Left renal pelvis (tissue), 4 donors: ENCODE data around the gene ZNRF4. TPM values are rescaled to one million over a fixed set of nuclear protein-coding genes. Genes with fewer than 3 reads are reported as not detected.
"Not testable (repeated sequence)": the region's sequence is repeated elsewhere in the genome, so short reads cannot be mapped to it uniquely, and the experiment has no call there.

Experiments
- DNase-seq, 4 donors: peaks; one replicate each; pipeline ENCODE4 v3.0.0-alpha.2; 2013; ENCODE audit warnings: low read depth in 4 of 4, low spot score in 3 of 4
- polyA plus RNA-seq, 4 donors: library from polyadenylated mRNA; unstranded; fragments of 120-200 nt; gene quantifications; one replicate each; pipeline ENCODE4 v1.2.1, GENCODE V29; 2013; ENCODE audit not compliant: insufficient read length in 4 of 4

The ZNRF4 gene, protein sequence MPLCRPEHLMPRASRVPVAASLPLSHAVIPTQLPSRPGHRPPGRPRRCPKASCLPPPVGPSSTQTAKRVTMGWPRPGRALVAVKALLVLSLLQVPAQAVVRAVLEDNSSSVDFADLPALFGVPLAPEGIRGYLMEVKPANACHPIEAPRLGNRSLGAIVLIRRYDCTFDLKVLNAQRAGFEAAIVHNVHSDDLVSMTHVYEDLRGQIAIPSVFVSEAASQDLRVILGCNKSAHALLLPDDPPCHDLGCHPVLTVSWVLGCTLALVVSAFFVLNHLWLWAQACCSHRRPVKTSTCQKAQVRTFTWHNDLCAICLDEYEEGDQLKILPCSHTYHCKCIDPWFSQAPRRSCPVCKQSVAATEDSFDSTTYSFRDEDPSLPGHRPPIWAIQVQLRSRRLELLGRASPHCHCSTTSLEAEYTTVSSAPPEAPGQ
- polyA plus RNA-seq = not detected

DNA sequence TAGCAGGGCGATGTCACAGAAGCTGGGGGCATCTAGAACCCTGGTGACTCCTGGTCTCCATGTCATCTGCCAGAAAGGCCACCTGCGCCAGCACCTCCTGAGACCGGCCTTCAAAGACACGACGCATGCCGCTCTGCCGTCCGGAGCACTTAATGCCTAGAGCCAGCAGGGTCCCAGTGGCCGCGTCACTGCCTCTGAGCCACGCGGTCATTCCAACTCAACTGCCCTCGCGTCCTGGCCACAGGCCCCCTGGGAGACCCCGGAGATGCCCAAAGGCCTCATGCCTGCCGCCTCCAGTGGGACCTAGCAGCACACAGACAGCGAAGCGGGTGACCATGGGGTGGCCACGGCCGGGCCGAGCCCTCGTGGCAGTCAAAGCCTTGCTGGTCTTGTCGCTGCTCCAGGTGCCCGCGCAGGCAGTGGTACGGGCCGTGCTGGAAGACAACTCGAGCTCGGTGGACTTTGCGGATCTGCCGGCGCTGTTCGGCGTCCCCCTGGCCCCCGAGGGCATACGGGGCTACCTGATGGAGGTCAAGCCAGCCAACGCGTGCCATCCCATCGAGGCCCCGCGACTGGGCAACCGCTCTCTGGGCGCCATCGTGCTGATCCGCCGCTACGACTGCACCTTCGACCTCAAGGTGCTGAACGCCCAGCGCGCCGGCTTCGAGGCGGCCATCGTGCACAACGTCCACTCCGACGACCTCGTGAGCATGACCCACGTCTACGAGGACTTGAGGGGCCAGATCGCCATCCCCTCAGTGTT lies at the start of gene ZNRF4:
ZNRF4 (plus strand) TSS at position 51 of the 763 bp plus-strand sequence; CDS start at position 126, 75 bp downstream.
- no peak for DNase-seq

DNA sequence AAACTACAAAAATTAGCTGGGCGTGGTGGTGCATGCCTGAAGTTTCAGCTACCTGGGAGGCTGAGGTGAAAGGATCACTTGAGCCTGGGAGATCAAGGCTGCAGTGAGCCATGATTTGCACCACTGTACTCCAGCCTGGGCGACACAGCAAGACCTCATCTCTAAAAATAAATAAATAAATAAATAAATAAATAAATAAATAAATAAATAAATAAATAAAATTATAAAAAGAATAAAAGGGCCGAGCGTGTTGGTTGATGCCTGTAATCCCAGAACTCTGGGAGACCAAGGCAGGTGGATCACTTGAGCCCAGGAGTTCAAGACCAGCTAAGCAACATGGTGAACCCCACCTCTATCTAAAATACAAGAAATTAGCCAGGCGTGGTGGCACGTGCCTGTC lies 49.0 kb upstream of the ZNRF4 start:
- DNase-seq = not testable (repeated sequence)

DNA sequence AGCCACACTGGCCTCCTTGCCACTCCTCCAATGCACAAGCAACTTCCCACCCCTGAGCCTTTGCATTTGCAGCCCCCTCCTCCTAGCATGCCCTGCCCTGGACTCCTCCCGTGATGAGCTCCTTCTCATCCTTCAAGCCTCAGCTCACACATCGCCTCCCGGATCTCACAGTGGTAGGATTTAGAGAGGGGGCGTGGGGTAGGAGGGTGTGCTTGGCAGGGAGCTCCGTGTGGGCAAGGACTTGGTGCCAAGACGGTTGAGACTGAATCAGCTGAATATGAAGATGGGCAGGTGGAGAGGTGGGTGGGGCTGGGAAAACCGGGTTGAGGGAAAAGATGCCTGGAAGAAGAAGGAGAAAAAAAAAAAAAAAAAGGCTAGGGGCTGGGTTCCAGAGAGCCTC lies 48.4 kb upstream of the ZNRF4 start:
- no peak for DNase-seq

DNA sequence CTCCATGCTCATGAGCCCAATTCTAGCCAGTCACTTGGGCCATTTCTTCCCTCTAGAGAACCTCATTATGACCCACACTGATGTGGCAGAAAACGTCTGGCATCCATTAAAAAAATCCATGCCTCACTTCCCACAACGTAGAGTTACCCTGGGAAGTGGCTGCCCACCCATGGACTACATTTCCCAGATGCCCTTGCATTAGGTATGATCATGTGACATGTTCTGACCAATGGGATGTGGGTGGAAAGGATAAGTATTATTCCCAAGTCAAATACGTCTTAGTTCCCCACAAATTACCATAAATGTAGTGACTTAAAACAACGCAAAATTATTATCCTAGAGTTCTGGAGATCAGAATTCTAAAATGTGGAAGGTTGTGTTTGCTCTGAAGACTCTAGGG lies 47.9 kb upstream of the ZNRF4 start:
- no peak for DNase-seq

DNA sequence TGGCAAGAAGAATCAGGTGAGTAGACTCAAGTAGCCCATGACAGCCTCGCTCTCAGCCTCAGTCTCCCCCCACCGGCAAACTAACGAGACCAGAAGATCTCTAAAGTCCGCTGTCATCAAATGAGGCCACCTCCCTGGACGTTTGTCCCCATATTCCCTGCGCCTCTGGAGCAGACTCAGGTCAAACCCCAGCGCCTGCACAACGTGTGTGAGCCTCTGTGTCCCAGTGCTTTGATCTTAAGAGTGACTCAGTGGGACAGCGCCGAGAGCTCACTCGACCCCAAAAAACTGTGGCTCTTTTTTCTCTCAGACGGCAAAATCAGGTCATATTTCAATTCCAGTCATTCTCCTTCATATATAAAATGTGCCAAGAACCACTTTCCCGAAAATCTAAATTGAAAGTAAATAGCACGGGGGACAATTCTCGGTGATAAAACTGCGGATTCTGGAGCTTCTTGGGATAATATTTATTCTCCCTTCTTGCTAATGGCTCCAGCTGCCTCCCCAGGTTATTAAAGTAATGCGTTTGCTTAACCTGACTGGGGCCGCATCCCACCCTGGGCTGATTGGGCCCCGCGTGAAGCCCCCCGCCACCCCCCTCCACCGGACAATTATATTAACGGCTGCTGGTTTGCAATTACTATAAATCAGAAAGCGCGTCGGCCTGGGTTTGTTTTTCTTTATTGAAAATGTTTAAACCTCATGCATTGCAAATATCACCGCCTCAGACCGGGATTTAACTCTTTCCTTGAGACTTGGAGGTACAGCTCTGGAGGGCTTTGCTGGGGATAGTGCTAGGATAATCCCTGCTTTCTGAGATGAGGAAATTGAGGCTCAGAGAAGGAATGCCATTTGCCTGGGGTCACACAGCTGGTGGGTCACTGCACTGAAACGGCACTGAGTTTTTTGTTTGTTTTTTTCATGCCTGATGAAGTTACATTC lies 37.5 kb upstream of the ZNRF4 start:
- no peak for DNase-seq

DNA sequence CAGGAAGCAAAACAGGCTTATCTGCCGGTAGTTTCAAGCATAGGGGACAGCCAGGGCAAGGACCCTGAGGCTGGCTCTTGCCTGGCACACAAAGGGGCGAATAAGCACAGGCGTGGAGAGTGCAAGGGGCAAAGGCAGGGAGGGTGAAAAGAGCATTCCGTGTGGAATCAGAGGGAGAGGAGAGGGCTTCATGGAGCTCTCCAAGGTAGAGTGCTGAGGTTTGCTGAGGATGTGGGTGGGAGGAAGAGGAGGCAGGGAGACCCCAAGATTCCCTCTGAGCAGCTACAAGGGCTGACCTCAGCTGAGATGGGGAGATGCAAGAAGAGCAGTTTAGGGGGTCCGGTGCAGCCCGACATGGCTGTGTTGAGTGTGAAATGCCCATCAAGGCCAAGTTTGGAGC lies 36.5 kb upstream of the ZNRF4 start:
- no peak for DNase-seq

DNA sequence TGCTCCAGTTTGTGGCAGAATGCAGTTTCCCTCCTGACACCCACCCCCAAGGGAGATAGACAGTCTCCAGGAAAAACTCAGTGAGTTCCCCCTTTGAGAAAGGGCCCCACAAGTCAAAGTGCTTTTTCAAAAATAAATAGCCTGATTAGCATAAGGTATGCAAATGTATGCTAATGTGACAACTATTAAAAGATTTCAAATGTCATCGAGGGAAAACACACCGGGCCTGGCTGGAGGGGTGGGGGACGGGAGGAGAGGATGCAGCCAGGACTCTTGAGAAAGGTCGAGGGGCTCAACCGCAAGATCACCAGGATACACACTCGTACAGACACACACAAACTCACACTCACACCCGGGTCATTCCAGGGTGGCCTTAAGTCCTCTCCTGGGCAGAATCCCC lies 34.3 kb upstream of the ZNRF4 start:
- no peak for DNase-seq

DNA sequence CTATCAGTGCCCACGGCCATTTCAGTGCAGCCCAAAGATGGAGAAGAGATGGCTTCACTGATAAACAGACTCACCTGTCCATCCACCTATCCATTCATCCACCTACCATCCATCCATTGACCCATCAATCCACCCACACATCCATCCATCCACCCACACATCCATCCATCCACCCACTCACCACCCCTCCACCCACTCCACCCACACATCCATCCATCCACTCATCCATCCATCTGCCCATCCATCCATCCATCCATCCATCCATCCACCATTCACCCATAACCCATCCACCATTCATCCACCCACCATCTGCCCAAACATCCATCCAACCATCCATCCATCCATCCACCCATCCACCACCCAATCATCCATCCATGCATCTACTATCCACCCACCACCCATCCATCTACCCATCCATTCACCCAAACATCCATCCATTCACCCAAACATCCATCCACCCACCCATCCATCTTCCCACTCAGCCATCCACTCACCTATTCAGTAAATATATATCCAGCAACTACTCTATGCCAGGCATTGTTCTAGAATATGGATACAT lies 31.6 kb upstream of the ZNRF4 start:
- DNase-seq = no peak

DNA sequence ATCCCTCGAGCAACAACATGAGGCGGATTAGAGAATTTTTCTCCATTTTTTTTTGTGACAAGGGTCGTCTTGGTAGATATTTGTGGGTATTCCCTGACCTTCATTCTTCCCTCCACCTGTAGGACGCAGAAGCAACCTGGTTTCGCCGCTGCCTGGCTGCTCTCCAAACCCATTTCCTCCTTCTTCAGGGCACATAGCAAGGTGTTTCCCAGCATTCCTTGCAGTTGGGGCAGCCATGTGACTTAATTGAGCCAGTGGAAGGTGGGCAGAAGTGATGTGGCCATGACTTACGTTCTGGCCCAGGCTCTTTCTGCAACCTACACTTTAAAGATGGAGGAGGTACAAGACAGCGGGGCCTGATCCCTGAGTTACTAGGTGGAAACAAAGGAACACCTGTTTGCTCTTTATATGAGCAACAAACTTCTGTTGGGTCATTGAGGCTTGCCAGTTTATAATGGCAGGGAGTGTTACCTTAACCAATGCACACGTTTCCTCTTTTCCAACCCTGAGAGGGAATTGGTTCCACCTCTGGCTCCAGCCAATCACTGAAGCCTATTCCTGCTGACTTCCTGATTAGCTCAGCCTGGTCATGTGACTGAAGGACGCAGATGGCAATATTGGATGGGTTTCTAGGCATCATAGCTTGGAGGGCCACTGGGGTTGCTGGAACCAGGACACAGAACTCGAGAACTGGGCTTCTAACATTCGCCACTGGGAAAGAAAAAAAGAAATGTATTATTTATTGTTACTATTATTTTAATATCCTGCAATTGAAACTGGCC lies 30.8 kb upstream of the ZNRF4 start:
- DNase-seq = no peak

DNA sequence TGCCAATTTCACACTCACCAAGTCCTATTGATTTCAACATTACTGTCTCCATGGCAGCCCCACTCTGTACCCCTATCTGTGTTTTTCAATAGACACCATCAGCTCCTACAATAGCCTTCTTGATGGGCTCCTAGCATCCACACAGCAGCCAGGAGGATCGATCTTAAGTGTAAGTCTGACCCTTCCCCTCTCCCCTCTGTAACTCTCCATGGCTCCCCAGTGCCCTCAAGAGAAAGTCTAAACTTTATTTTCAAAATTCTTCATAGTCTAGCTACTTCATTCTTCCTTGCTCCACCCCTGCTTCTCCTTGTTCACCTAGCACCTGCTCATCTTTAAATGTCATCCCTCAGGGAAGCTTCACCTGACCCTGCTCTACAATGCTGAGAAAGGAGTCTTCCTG lies 30.0 kb upstream of the ZNRF4 start:
- DNase-seq = no peak

DNA sequence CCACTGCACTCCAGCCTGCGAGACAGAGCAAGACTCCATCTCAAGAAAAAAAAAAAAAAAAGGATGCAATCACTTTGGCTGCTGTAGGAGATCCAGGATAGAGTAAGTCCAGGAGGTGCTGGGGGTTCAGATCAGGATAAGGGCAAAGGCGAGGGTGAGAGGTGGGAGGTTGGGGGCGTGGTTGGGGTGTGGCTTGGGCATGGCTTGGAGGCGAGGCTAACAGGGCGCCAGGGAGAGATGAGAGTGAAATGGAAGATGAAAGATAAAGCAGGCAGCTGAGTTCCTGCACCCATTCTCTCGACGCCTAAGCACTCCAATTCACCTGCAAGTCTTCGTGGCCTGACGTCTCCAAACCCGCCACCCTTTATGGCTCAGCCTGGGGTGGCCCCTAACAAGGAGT lies 25.0 kb upstream of the ZNRF4 start:
- no peak for DNase-seq

DNA sequence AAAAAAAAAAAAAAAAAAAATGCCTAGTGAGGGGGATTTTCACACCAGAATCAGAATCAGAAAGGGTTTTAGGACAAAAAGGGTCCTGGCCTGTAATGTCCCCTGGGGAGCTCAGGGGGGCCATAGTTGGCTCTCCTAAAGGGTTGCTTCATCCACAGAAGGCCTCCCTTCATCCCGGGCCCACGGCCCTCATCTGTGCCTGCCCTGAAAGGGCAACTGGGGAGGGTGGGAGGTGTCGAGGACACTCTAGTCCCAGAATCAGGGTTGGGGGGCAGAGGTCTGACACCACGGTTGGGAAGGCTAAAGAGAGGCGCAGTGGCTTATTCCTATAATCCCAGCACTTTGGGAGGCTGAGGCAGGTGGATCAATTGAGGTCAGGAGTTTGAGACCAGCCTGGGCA lies 22.5 kb upstream of the ZNRF4 start:
- DNase-seq = no peak

DNA sequence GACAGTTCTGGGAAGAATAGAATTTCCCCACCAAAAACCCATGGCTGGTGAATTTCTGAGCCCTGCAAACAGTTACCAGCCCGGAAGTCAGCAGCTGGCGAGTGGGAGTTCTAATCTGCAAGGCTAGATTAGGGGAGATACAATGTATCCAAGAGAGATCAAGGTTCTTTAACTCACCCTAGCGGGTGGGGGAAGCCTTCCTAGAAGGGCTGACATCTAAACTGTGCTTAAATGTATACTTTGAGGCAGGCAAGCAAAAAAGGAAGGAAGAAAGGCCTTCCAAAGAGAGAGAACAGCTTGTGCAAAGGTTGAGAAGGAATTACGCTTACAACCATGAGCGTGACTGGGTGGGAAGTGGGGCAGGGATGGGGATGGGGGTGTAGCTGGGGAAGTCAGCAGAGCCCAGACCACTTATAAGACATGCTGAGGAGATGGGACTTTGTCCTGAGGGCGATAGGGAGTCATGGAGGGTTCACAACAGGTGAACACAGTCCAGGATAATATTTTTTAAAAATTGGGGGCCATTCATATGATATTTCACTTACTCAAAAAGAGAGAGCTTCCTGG lies 20.8 kb upstream of the ZNRF4 start:
- no peak for DNase-seq

DNA sequence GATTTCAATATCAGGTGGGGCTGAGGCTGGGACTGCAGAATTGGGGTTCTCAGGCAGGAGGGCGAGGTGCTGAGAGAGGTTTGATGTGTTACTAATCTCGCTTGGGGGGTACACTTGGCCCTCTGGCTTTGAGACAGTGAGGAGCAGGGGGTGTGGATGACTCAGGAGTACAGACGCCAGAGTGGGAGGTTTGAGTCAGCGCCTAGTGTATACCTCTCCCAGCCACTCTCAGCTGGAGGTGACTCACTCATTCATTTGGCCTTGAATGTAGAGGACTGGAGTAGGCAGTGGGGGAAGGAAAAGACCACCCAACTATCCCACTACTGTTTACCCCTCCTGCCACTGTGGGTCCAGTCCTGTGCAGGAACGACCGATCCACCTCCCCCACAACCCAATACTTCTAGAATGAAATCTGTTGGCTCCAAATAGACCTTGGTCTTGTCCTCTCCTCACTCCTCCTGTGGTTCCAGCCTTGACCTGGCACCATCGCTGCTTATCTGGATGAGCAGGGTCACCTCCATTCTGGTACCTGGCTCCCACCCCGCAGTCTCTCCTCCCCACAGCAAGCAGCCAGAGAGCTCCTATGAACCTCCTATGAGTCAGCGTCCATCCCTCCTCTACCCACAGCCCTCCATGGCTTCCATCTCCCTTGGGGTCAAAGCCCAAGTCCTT lies 20.1 kb upstream of the ZNRF4 start:
- DNase-seq = no peak

DNA sequence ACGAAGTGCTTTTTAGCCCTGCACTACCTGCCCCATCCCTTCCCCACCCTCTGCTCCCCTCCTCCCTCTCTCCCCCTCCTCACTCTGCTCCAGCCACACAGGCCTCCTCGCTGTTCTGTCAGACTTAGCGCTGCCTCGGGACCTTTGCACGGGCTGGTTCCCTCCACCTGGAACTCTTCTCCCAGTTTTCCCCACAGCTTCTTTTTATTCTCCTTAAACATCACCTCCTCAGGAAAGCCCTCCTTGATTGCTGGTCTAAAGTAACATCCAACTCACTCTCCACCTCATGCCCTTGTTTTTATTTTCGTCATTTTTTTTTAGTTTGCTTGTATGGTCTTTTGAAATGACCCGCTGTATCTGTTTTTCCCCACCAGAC lies 19.6 kb upstream of the ZNRF4 start:
- no peak for DNase-seq

DNA sequence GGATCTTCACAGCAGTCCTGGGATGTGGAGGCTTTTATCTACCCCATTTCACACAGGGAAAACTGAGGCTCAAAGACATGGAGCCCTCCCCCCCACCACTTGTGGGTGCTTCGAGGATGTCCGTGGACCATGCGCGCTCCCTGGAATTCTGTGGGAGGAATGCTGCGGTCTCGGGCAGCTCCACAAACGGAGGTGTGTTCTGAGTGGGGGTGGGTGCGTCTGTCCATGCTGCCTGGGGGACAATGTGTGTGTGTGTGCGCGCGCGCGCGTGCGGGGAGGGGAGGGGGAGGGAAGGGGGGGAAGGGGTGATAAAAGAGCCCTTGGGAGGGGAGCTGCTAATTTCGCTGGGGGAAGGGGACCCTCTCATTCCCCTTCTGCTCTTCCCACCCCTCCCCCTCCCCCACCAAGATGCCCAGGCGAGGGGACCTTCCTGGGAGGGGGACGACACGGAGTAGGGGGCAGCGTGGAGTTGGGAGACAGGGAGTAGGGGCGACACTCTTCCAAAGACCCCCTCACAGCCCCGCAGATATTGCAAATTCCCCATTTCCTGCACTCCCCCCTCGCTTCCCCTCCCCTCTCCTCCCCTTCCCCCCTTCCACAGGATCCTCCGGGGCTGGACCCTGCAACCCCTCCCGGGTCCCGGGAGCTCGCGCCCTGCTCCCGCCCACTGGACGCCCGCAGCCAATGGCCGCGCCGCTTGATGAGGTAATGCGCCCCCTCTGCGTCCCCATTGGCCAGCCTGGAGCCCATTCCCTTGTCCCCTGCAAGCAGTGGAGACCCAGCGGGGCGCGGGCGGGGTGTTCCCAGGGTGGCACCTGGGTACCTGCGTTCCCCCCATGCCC lies 18.9 kb upstream of the ZNRF4 start:
- DNase-seq = peak in 2 of 4 donors; percentile 40 to 58

DNA sequence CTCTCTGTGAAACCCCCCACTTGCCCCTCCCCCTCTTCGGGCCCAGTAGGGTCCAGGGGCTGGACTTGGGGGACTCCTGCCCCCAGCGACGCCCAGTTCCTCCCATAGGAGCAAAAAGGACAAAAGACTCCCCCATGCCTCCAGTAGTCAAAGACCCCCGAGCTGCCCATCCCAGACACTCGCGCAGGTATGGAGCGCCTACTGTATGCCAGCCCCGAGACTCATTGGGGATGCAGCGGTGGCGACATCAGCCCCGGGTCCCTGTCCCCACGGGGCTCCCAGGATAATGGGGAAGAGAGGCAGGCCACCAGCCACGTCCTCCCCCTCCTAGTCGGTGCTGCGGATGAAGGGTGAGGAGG lies 18.3 kb upstream of the ZNRF4 start:
- no peak for DNase-seq

DNA sequence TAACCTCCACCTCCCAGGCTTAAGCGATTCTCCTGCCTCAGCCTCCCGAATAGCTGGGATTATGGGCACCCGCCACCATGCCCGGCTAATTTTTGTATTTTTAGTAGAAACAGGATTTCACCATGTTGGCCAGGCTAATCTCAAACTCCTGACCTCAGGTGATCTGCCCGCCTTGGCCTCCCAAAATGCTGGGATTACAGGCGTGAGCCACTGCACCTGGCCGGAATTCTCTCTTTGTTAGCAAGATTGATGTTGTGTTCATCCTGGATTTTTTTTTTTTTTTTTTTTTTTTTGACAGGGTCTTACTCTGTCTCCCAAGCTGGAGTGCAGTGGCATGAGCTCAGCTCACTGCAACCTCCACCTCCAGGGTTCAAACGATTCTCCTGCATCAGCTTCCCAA lies 16.5 kb upstream of the ZNRF4 start:
- not testable (repeated sequence) for DNase-seq
